ENCODE results near the gene MOV10L1.
"Not testable (repeated sequence)": the region's sequence is repeated elsewhere in the genome, so short reads cannot be mapped to it uniquely, and the experiment has no call there.

Gene MOV10L1

DNA sequence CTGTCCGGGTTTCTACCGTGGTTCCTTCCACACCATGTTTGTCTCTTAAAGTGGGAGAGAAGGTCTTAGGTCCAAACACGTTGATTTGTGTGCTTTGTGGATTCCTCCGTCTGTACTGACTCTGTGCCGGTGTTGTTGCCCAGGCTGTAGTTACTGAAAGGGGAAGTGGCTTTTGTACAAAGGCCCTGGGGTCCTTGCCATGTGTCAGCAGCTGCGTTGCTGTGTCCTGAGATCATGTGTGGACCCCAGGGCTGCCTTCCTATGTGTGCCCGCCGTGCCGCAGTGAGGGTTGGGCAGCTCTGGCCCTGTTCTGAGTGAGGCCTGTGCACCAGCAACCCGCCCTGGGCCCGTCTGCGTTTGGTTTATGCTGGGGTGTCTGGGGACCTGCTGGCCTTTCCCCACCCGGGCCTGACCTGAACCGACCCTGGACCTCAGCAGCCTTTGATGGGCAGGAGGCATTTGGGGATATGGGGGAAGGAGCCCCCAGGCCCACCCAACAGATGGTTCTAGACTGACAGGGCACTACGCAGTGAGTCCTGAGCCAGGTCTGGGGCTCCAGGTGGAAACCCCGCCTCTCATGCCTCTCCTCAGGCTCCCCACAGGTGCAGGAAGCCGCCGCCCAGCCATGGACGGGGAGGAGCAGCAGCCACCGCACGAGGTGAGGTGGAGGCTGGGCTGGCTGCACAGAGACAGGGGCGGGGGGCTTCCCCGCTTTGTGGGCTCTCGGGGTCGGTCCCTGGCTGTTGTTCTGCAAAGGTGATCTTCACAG lies 102.8 kb downstream of the MOV10L1 start:
- H3K4me3 ChIP-seq (ENCODE audit: low read depth, low read length) = no peak overlapping the region
- no peak for DNase-seq (ENCODE audit: low read depth)

DNA sequence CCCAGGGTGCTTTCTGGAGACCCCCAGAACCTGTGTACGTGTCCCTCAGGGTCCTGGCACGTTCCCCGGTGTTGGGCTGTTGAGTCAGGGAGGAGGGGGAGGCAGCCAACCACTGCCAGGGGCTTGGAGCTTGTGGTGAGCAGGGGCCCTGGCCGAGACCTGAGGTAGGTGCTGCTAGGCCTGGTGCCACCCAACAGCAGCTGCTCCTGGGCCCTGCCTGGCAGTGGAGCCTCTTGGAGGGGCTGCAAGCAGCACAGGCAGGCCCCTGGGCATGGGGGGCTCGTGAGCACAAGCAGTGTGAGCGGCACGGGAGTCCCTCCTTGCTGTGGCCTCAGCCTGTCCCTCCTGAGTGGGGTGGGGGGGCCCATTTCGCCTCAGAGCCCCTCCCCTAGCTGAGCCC lies 103.8 kb downstream of the MOV10L1 start:
- no peak for DNase-seq (ENCODE audit: low read depth)
- H3K4me3 ChIP-seq (ENCODE audit: low read depth, low read length) = no peak overlapping the region

DNA sequence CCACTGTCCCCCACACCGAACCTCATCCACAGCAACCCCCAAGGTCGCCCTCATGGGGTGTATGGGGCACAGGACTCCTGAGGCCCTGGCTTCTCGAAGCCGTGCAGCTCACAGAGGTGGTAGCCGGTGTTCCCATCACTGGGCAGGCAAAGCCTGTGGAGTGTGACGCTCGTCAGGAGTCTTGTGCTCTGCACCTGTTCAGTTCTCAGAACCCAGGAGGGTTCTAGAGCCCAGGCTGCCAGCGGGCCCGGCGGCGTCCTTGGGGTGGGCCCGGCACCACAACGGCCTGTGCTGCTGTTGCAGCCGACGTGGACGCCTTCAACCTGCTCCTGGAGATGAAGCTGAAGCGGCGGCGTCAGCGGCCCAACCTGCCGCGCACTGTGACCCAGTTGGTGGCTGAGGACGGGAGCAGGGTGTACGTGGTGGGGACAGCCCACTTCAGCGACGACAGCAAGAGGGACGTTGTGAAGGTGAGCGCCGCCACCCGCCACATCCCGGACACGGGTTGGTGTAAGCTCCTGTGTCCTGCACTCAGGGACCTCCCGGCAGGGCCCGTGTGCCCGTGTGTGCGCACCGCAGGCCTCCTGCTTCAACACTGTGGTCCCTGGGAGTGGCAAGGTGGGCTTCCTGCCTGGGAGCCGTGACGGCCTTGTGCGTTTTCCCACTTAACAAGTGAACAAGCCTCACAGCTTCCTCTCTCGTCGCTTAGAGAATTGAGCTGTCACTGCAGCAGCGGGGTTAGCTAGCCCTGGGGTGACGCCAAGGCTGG lies 104.4 kb downstream of the MOV10L1 start:
- no peak for DNase-seq (ENCODE audit: low read depth)
- H3K4me3 ChIP-seq (ENCODE audit: low read depth, low read length) = no peak overlapping the region

DNA sequence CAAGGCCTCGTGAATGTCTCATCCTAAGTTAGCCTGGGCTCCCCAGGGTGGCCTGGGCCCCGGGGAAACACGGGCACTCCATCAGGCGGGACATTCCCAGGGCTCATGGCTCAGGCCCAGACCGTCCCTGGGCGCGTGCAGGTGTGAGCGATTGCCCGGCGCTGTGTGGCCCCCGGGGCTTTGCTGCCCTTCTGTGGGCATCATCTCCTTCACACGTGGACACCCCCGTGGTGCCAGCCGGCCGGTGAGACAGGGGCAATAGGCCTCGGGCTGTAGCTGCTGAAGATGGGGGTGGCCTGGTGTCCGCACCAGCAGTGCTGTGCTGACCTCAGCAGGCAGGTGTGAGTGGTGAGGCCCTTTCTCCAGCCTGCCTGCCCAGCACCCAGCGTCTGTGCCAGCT lies 106.5 kb downstream of the MOV10L1 start:
- H3K4me3 ChIP-seq (ENCODE audit: low read depth, low read length) = no peak overlapping the region
- DNase-seq (ENCODE audit: low read depth) = no peak

DNA sequence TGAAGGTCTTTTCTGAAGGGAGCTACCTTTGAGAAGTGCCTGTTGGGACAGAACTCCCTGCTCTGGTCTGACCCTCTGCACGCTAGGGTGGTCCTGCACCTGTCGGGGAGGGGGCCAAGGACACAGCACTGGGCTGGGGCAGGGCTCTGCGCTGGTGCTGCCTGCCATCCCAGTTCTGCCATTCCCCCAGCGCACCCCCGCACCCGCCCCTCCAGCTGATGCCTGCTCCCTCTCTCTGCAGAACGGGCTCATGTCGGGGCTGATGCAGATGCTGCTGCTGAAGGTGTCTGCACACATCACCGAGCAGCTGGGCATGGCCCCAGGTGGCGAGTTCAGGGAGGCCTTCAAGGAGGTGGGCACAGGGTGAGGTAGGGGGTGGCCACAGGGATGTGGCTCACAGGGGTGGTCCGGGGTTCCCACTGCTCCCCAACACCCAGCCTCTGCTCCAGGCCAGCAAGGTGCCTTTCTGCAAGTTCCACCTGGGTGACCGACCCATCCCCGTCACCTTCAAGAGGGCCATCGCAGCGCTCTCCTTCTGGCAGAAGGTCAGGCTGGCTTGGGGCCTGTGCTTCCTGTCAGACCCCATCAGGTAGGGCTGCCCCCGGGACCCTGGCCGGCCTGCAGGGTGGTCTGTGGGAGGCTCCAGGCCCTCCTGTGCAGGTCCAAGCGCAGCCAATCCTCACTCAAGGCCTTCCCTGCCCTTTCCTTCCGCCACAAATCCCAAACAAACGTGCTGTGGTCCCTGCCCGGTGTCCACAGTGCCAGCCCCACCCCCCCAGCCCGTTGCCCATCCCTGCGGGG lies 107.4 kb downstream of the MOV10L1 start:
- DNase-seq (ENCODE audit: low read depth) = no peak
- no peak overlapping the region for H3K4me3 ChIP-seq (ENCODE audit: low read depth, low read length)

DNA sequence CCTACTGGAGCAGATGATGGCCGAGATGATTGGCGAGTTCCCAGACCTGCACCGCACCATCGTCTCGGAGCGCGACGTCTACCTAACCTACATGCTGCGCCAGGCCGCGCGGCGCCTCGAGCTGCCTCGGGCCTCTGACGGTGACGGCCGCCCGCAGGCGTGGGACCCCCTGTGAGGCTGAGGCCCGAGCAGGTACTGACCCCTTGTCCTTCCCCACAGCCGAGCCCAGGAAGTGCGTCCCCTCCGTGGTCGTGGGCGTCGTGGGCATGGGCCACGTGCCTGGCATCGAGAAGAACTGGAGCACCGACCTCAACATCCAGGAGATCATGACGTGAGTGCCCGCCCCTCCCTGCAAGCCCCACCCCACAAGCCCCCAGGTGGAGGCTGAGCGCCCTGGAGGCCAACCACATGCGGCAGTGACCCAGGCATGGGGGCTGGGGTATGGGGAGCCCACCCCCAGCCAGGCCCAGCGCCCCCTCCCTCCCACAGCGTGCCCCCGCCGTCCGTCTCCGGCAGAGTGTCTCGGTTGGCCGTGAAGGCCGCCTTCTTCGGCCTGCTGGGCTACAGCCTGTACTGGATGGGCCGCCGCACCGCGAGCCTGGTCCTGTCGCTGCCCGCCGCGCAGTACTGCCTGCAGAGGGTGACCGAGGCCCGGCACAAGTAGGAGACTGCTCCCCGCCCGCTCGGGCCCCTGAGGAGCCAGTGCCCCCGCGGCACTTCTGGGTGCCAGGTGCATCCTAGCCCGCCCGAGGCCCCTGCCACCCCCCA lies 108.2 kb downstream of the MOV10L1 start:
- H3K4me3 ChIP-seq (ENCODE audit: low read depth, low read length) = no peak overlapping the region
- DNase-seq (ENCODE audit: low read depth) = no peak

DNA sequence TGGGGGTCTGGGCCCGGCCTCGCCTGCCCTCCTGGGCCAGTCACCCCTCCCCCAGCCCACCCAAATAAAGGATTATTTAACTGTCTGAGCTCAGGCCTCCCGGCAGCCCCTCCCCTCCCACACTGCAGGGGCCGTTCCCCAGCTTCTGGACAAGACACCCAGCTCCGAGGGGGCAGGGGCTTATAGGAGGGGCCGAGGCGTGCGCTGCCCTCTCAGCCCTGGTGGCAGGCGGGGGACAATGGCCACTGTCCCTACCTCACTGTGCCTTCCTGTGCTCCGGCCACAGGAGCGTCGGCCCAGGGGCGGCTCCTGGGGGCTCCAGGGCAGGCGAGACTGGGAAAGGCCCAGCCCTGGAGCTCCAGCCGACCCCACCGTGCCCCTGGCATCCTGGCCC lies 108.8 kb downstream of the MOV10L1 start:
- H3K4me3 ChIP-seq (ENCODE audit: low read depth, low read length) = no peak overlapping the region
- DNase-seq (ENCODE audit: low read depth) = no peak

DNA sequence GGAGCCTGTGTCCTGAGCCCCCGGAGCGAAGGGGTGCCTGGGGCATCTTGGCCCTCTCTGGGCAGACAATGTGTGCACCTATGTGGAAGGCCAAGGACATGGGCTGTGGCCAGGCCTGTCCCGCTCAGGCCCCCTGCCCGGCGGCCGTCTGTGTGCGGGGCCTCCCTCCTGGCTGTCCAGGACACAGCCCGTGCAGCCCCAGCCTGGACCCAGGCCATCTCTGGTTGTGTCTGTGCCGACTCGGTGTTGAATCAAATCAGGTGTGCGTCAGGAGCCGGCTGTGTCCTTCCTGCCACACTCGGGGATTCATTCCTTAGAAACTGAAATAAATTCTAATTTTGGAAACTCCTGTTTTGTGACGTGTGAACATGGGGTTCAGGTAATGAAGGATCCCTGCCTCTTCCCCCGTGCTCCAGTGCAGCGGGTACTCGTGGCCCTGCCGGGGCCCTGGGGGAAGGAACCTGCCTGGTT lies 109.5 kb downstream of the MOV10L1 start:
- no peak for DNase-seq (ENCODE audit: low read depth)
- H3K4me3 ChIP-seq (ENCODE audit: low read depth, low read length) = no peak overlapping the region

DNA sequence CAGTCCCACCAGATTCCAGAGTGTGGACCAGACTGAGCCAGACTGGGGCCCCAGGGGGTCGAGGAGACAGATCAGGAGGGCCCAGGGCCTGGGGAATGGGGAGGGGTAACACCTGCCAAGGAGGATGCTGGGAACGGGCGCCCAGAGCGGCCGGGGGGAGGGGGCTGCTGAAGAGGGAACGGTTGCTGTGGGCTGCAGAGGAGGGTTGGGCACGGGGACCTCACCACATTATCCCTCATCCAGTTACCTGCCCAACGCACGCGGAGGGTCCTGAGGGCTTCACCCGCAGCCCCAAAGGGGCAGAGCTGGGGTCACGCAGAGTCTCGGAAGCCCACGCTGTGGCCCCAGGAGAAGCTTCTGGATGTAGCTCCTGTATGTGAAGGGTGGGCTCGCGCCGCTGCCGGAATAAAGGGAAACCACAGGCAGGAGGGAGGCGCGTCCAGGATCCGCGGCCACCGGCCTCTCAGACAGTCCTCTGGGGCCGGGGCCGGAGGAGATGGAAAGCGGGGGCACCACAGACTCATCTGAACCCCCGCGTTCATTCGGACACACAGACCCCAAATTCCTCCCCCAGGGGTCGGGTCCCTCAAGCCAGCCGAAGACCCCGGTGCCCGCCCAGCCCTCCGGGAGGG lies 110.1 kb downstream of the MOV10L1 start:
- no peak for DNase-seq (ENCODE audit: low read depth)
- peak overlapping the region; percentile 70 for H3K4me3 ChIP-seq (ENCODE audit: low read depth, low read length)

DNA sequence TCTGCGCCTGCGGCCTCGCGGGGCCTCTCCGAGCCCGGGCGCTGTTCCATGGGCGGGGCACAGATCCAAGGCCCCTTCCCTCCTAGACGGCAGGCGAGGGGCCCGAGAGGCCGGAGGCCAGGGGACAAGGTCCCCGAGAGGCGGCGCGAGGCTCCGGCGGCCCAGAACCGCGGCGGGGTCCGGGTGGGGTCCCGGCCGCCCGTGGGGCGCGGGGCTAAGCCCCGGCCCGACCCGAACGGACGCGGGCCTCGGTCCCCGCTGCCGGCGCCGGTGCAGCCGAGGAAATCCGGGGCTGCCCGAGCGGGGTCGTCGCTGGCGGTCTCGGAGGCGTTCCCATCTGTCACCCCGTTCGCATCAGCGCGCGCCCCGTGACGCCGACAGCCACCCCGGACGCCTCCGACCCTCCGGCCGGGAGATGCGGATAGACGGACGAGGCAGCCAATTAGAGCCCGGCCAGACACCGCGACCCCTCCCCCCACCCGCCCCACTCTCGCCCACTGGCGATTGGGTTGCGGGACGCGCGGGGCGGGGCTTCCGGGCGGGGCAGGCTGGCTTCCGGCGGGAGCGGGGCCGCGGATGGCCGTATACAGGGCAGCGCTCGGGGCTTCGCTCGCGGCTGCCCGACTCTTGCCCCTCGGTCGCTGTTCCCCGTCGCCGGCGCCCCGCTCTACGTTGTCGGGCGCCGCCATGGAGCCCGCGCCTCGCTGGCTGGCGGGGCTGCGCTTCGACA lies 110.8 kb downstream of the MOV10L1 start, which contains the start of gene SELENOO:
TSS of gene SELENOO (plus strand) at position 551 of the 730 bp plus-strand sequence. CDS start at position 577, 26 bp downstream.
- H3K4me3 ChIP-seq (ENCODE audit: low read depth, low read length) = peak within 1 kb of the TSS; percentile 70
- DNase-seq (ENCODE audit: low read depth) = peak; percentile 57

DNA sequence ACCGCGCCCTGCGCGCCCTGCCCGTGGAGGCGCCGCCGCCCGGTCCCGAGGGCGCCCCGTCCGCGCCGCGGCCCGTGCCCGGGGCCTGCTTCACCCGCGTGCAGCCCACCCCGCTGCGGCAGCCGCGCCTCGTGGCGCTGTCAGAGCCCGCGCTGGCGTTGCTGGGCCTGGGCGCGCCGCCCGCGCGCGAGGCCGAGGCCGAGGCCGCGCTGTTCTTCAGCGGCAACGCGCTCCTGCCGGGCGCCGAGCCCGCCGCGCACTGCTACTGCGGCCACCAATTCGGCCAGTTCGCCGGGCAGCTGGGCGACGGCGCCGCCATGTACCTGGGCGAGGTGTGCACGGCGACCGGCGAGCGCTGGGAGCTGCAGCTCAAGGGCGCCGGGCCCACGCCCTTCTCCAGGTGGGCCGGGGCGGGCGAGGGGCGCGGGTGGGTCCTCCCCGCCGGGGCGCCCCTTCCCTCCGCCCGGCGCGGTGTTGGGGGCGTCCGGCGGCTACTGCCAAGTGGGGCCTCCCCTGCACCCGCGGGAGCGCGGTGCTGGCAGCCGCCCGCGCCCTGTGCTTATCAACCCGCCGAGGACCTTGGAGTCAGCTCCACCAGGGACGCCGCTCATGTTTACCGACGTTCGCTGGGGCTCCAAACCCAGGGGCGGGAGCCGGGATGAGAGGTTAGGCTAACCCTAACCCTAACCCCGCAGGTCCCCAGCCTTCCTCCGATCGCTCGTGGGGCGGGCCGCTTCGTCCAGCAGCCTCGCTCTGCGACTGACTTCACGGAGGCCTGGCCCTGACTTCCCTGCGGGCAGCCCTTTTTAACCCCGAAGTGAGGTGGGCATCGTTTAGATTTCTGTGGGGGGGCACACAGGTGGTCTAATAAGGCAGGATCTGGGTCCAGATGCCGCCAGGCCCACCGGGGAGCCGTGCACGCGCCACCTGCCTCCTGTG lies 111.7 kb downstream of the MOV10L1 start:
- peak overlapping the region; percentile 70 for H3K4me3 ChIP-seq (ENCODE audit: low read depth, low read length)
- DNase-seq (ENCODE audit: low read depth) = no peak

DNA sequence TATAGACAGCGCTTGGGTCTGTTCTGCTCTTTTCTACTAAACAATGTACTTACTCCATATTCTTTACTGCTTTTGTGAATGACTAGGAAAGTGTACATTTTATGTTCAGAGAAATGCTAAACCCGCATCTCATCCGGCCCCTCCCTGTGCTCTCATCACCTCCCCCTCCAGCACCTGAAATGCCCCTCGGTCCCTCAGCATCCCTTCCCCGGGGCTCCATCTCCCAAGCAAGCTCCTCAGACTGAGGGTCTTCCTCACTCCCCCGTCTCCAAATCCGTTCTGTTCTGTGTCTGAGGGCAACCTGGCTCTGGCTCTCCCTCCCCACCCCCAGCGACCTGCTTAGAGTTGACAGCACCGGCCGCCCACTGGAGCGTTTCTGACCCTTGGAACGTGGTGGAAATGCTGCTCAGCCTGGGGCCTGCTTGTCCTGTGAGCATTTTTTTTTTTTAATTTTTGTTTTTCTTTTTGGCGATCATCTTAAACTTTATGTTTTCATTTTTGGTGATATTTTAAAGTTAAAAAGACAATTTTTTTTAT lies 112.4 kb downstream of the MOV10L1 start:
- peak overlapping the region; percentile 70 for H3K4me3 ChIP-seq (ENCODE audit: low read depth, low read length)
- no peak for DNase-seq (ENCODE audit: low read depth)

DNA sequence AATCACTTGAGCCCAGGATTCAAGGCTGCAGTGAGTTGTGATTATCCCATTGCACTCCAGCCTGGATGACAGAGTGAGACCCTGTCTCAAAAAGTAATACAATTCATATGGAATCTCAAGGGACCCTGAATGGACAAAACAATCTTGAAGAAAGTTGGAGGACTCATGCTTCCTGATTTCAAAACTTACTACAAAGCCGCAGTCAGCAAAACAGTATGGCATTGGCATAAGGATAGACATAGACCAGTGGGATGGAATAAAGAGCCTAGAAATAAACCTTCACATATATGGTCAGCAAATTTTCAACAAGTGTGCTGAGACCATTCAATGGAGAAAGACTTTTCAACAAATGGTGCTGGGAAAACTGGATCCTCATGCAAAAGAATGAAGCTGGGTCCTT lies 113.5 kb downstream of the MOV10L1 start:
- no peak for DNase-seq (ENCODE audit: low read depth)
- no peak overlapping the region for H3K4me3 ChIP-seq (ENCODE audit: low read depth, low read length)

DNA sequence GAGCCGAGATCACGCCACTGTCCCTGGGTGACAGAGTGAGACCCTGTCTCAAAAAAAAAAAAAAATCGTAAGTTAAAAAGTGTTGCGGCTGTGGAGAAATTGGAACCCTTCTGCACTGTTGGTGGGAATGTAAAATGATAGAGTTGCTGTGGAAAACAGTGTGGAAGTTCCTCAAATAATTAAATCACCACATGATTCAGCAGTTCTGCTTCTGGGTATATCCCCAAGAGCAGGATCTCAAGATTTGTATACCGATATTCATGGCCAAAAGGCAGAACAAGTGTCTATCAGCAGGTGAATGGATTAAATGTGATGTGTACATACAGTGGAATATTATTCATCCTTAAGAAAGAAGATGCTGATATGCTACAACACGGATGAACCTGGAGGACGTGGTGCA lies 114.8 kb downstream of the MOV10L1 start:
- DNase-seq (ENCODE audit: low read depth) = no peak
- H3K4me3 ChIP-seq (ENCODE audit: low read depth, low read length) = no peak overlapping the region

DNA sequence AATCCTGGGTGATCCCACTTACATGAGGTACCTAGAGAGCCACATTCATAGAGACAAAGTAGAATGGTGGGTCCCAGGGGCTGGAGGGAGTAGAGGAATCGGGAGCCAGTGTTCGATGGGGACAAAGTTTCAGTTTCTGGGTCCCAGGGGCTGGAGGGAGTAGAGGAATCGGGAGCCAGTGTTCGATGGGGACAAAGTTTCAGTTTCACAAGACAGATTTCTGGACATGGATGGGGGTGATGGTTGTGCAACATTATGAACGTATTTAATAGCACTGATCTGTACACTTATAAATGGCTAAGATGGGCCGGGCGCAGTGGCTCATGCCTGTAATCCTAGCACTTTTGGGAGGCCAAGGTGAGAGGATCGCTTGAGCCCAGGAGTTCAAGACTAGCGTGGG lies 115.2 kb downstream of the MOV10L1 start:
- DNase-seq (ENCODE audit: low read depth); H3K4me3 ChIP-seq (ENCODE audit: low read depth, low read length): not testable (repeated sequence)

DNA sequence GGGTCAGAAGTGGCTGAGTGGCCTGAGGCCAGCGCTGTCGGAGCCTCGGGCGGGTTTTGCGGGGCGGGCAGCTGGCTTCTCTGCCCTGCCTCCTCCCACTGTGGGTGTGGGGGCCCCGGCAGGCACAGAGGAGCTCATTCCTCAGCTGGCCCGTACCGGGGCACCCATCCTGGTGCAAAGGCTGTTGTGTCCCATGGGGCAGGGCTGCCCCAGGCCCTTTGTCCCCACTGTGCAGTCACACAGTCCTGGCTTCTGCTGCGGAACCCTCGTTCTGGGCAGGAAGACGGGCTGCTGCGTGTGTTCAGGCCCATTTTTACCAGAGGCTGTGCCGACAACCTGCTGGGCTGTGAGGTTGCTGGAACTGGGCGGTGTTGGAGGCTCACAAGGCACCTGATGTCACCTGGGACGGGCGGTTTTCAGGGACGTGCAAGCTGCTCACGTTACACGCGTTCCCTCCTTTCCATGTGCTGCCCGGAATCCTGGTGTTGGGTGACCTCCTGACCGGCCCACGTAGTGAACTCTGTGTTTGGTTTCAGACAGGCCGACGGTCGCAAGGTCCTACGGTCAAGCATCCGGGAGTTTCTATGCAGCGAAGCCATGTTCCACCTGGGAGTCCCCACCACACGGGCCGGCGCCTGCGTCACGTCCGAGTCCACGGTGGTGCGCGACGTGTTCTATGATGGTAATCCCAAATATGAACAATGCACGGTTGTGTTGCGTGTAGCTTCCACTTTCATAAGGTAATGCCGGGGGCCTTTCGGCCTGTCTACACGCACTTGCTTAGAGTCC lies 116.2 kb downstream of the MOV10L1 start:
- DNase-seq (ENCODE audit: low read depth) = no peak
- no peak overlapping the region for H3K4me3 ChIP-seq (ENCODE audit: low read depth, low read length)
